Choroid plexus epithelial cell (primary cell): Measurements from ENCODE around the gene MET.
"Not testable (repeated sequence)": the region's sequence is repeated elsewhere in the genome, so short reads cannot be mapped to it uniquely, and the experiment has no call there.

ENCODE experiments used
- DNase-seq: peaks from one replicate; pipeline ENCODE4 v3.0.0-alpha.2; 2010; ENCODE audit warnings: low read depth
- H3K4me3 ChIP-seq: 2 replicates; pipeline ENCODE4 v1.5.1; 2011; ENCODE audit warnings: low read depth, mild to moderate bottlenecking, control low read depth, low read length, moderate library complexity
- CTCF ChIP-seq: conservative IDR thresholded peaks from 2 replicates; pipeline ENCODE4 v1.5.1; 2011; ENCODE audit warnings: low read depth, mild to moderate bottlenecking, control low read depth, inconsistent platforms, low read length, moderate library complexity

MET gene

GRCh38 chr7:116740231-116740630 is 68.2 kb downstream of the MET start:
- no peak for TF ChIP-seq CTCF
- no peak for DNase-seq
- no peak overlapping the region for H3K4me3 ChIP-seq

GRCh38 chr7:116740755-116741462 is 68.9 kb downstream of the MET start:
- DNase-seq: no peak
- no peak for TF ChIP-seq CTCF

GRCh38 chr7:116741625-116742316 is 69.8 kb downstream of the MET start:
- DNase-seq: peak; percentile 44
- H3K4me3 ChIP-seq: no peak overlapping the region
- no peak for TF ChIP-seq CTCF

More at GRCh38 chr7:116740755-116741462, 68.9 kb downstream of the MET start:
- no peak overlapping the region for H3K4me3 ChIP-seq

- TF ChIP-seq CTCF: no peak
- no peak for DNase-seq
- H3K4me3 ChIP-seq: no peak overlapping the region
Measured at GRCh38 chr7:116742641-116743040, 70.6 kb downstream of the MET start.

- H3K4me3 ChIP-seq, DNase-seq: not testable (repeated sequence)
Measured at GRCh38 chr7:116743835-116744234, 71.8 kb downstream of the MET start.

- DNase-seq, H3K4me3 ChIP-seq: not testable (repeated sequence)
Measured at GRCh38 chr7:116746388-116746787, 74.4 kb downstream of the MET start.

- not testable (repeated sequence) for DNase-seq, H3K4me3 ChIP-seq
Measured at GRCh38 chr7:116751070-116751469, 79.1 kb downstream of the MET start.

GRCh38 chr7:116752305-116753074 is 80.5 kb downstream of the MET start:
- no peak for DNase-seq
- H3K4me3 ChIP-seq: no peak overlapping the region
- TF ChIP-seq CTCF: no peak
